ENCODE results near the gene ADAMTS1.

ADAMTS1 gene

GRCh38 chr21:26798856-26799751, 46.1 kb downstream of the ADAMTS1 start:
- H3K4me3 ChIP-seq (ENCODE audit: low read depth, low read length), result no peak overlapping the region
- no peak for DNase-seq (ENCODE audit: low read depth)
- TF ChIP-seq, protein P1, sequence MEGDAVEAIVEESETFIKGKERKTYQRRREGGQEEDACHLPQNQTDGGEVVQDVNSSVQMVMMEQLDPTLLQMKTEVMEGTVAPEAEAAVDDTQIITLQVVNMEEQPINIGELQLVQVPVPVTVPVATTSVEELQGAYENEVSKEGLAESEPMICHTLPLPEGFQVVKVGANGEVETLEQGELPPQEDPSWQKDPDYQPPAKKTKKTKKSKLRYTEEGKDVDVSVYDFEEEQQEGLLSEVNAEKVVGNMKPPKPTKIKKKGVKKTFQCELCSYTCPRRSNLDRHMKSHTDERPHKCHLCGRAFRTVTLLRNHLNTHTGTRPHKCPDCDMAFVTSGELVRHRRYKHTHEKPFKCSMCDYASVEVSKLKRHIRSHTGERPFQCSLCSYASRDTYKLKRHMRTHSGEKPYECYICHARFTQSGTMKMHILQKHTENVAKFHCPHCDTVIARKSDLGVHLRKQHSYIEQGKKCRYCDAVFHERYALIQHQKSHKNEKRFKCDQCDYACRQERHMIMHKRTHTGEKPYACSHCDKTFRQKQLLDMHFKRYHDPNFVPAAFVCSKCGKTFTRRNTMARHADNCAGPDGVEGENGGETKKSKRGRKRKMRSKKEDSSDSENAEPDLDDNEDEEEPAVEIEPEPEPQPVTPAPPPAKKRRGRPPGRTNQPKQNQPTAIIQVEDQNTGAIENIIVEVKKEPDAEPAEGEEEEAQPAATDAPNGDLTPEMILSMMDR (conservative IDR thresholded peaks at IDR 0.05; ENCODE audit: low read depth, low read length), result no peak

DNA sequence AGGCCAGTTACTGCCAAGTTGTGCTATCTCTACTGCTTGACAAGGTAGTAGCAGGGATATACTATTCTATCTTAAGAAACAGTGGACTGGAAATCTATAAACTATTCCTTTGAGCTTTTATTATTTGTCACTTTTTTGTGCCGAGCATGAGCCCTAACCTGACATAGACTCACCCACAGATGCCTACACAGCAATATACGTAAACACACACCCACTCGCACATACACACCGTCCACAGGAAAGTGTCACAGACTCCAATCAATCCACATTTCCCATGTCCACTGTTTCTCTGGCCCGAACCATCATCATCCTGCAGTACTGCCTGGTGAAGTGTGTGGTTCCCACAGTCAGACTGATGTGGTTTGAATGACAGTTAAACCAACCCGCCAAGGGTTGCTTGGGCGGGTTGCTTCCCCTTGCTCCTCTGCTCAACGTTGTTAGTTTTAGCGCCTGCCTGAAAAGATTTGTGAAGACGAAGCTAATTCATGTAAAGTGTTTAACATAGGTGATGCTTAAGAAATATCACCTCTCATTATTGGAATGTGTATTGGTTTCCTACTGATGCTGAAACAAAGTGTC, 47.2 kb downstream of the ADAMTS1 start:
- TF ChIP-seq, protein P1 (conservative IDR thresholded peaks at IDR 0.05; ENCODE audit: low read depth, low read length), result no peak
- no peak overlapping the region for H3K4me3 ChIP-seq (ENCODE audit: low read depth, low read length)
- no peak for DNase-seq (ENCODE audit: low read depth)

DNA sequence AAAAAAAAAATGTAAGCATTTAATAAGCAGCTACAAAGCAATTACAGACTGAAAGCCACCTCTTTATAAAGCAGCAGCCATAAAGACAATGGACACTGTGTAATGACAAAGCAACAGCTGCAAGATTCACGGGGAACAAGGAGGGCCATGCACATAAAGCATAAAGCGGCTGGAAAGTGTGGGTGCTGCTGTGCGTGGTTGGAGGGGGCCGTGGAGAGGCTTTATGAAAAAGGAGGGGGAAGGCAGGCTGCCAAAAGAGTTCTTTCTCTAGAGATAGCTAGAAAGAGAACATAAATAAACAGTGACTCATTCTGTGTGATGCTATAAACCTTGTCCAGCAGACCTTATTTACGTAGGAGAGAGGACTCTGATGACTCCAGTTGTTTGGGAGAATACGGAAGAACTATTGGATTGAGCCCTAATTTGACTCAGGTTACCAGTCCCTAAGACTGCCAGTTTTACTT, 49.3 kb downstream of the ADAMTS1 start:
- TF ChIP-seq, protein P1 (conservative IDR thresholded peaks at IDR 0.05; ENCODE audit: low read depth, low read length), result no peak
- H3K4me3 ChIP-seq (ENCODE audit: low read depth, low read length), result no peak overlapping the region
- peak; percentile 99 for DNase-seq (ENCODE audit: low read depth)

- TF ChIP-seq, protein P1 (conservative IDR thresholded peaks at IDR 0.05; ENCODE audit: low read depth, low read length), result no peak
- peak; percentile 22 for DNase-seq (ENCODE audit: low read depth)
- H3K4me3 ChIP-seq (ENCODE audit: low read depth, low read length), result no peak overlapping the region
Observed at GRCh38 chr21:26795412-26795805, 49.8 kb downstream of the ADAMTS1 start.

DNA sequence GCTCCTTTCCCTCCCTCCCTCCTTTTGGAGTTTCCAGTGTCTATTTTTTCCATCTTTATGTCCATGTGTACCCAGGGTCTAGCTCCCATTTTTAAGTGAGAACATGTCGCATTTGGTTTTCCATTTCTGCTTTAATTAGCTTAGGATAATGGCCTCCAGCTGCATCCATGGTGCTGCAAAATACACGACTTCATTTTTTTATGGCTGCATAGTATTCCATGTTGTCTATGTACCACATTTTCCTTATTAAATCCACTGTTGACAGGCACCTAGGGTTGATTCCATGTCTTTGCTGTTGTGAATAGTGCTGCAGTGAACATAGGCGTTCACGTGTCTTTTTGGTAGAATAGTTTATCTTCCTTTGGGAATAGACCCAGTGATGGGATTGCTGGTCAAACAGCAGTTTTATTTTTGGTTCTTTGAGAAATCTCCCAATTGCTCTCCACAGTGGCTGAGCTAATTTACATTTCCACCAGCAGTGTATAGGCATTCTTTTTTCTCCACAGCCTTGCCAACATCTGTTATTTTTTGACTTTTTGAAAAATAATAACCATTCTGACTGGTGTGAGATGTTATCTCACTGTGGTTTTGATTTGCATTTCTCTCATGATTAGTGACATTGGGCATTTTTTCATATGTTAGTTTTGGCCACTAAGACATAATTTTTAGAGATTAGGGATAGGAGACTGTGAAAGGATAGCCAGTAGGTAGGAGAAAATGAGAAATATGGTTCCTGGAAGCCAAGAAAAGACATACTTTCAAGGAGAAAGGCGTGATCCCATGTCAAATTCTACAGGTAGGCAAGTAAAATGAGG, 50.4 kb downstream of the ADAMTS1 start:
- peak; percentile 43 for DNase-seq (ENCODE audit: low read depth)
- TF ChIP-seq, protein P1 (conservative IDR thresholded peaks at IDR 0.05; ENCODE audit: low read depth, low read length), result no peak
- no peak overlapping the region for H3K4me3 ChIP-seq (ENCODE audit: low read depth, low read length)

DNA sequence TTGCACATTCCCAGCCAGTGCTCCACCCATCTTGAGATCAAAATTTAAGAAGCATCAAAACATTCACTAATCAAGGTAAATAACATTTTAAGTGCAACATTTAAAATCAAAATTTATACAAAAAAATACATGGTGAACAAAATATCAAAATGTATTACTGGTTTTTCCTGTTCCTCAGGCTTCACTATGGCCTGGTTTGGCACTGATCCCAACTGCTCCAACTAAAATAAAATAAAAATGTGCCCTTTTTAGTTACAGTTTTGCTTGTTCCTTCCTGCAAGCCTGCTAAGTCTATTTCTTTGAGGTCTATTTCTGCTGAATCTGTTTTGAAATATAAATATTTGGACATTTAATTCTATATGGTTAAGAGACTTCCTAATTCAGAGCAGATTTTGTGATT, 54.9 kb downstream of the ADAMTS1 start:
- no peak overlapping the region for H3K4me3 ChIP-seq (ENCODE audit: low read depth, low read length)
- DNase-seq (ENCODE audit: low read depth), result no peak
- TF ChIP-seq, protein P1 (conservative IDR thresholded peaks at IDR 0.05; ENCODE audit: low read depth, low read length), result no peak
